RWPE1 (cell line): ENCODE results near the gene ANKH.

Experiments used
- CTCF ChIA-PET: fragments of 350-600 bp; sonication (Branson Sonifier 250); formaldehyde crosslinking; extraction: SDS; loops from one replicate; lab custom pipeline; 2021; lab: Yijun Ruan, JAX
- POLR2A ChIA-PET: fragments of 400-600 bp; formaldehyde crosslinking; extraction: SDS; loops from one replicate; lab custom pipeline; 2020; ENCODE audit warnings: antibody characterized with exemption; ENCODE audit not compliant: low non-redundant PET; lab: Yijun Ruan, JAX
- DNase-seq: peaks from one replicate; pipeline ENCODE4 v3.0.0; 2012; ENCODE audit warnings: low spot score
- H3K27ac ChIP-seq: fragments of 450-650 bp; 2 replicates; pipeline ENCODE4 v1.5.1; 2017
- CTCF ChIP-seq: fragments of 450-650 bp; conservative IDR thresholded peaks from 2 replicates; pipeline ENCODE4 v1.5.1; 2017; ENCODE audit warnings: low read depth, mild to moderate bottlenecking

The ANKH gene

GRCh38 chr5:14762549-14763216 is 108.9 kb downstream of the ANKH start:
- H3K27ac ChIP-seq = no peak overlapping the region
- ChIA-PET POLR2A (no interaction called here), CTCF (interaction anchor here (0.7 to 1.6 kb wide), 2 partner anchors 35 to 86 kb away, joined by 4 to 5 read pairs; no protein-coding TSS in a partner anchor)
- DNase-seq = no peak
- no peak for TF ChIP-seq CTCF

- no peak for TF ChIP-seq CTCF
- POLR2A ChIA-PET = no interaction called here
- no peak overlapping the region for H3K27ac ChIP-seq
- CTCF ChIA-PET = interaction anchor here (1.2 kb wide), 1 partner anchor 34 kb away, joined by 4 read pairs; no protein-coding TSS in a partner anchor
- DNase-seq = no peak
Measured at GRCh38 chr5:14760548-14761002, 111.0 kb downstream of the ANKH start.

DNA sequence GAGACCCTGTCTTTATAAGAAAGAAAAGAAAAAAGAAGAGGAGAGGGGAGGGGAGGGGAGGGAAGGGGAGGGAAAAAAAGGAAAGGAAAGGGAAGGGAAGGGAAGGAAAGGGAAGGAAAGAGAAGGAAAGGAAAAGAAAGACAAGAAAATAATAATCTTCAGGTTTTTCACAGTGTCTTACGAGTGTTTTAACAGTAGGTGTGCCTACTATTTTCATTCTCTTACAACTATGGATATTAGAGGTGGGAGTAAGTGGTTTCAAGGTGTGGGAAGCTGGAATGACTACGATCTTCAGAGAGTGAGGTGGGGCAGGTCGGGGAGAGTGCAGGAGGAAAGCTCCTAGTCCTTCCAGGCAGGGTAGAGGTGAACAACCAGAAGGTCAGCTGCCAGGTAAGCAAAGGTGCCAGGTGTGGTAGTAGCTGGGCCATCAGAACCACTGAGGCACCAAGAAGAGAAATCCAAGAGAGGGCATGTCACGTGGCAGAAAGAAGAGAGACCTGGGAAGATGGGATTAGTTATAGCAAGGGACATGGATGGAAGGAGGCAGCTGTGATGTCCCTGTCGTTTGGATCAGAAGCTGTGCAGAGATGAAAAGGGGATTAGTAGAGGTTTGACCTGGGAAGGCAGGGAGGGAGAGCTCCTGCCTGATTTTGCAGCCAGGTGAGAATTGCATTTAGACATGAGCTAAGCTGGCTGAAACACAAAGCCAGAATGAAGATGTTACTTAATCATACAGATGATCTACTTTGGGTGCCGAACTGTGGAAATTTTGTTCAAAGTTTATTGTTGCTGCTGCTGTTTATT is 111.6 kb downstream of the ANKH start:
- no peak for DNase-seq
- H3K27ac ChIP-seq = no peak overlapping the region
- TF ChIP-seq CTCF = no peak
- ChIA-PET CTCF (interaction anchor here (0.6 to 1.2 kb wide), 2 partner anchors 33 to 479 kb away, joined by 4 read pairs; no protein-coding TSS in a partner anchor), POLR2A (no interaction called here)

DNA sequence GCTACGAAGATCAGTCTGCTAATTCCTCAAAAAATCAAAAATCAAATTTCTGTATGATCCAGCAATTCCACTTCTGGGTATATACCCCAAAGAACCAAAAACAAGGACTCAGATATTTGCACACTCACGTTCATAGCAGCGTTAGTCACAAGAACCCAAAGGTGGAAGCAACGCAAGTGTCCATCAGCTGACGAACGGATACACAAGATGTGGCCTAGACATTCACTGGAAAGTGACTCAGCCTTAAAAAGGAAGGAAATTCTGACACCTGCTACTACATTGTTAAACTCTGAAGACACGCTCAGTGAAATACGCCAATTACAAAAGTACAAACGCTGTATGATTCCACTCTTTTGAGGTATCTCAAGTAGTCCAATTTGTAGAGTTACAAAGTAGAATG is 113.7 kb downstream of the ANKH start:
- no peak overlapping the region for H3K27ac ChIP-seq
- no peak for TF ChIP-seq CTCF
- ChIA-PET CTCF (no interaction called here), POLR2A (no interaction called here)
- DNase-seq = no peak

DNA sequence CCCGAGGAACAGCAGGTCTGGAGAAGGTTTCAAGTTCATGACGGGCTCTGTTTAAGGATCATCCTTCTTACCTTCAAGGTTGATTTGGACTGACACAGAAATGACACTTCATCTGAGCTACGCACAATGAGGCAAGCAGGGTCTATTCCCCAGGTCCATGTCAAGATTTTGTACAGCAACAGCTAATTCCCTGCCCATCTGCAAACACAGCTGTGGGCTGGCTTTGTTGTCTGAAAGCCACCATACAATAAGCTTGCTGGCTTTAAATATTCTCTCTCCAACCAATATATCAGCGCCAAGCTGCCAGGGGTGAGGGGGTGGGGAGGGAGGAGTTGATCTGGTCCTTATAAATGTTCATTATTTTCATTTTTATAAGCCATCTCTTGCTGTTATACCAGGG is 115.1 kb downstream of the ANKH start:
- no peak for TF ChIP-seq CTCF
- DNase-seq = no peak
- no peak overlapping the region for H3K27ac ChIP-seq
- ChIA-PET POLR2A (no interaction called here), CTCF (no interaction called here)

GRCh38 chr5:14753947-14754346 is 117.6 kb downstream of the ANKH start:
- no peak for TF ChIP-seq CTCF
- CTCF ChIA-PET = no interaction called here
- POLR2A ChIA-PET = no interaction called here
- H3K27ac ChIP-seq = no peak overlapping the region
- DNase-seq = no peak
